GM19240 (cell line): ENCODE measurements around the gene VAV2.
"Not testable (repeated sequence)": the region's sequence is repeated elsewhere in the genome, so short reads cannot be mapped to it uniquely, and the experiment has no call there.

Experiments used
- DNase-seq: peaks from one replicate; pipeline ENCODE4 v3.0.0; 2011; ENCODE audit warnings: low spot score; ENCODE audit not compliant: insufficient read length

Gene VAV2

DNA sequence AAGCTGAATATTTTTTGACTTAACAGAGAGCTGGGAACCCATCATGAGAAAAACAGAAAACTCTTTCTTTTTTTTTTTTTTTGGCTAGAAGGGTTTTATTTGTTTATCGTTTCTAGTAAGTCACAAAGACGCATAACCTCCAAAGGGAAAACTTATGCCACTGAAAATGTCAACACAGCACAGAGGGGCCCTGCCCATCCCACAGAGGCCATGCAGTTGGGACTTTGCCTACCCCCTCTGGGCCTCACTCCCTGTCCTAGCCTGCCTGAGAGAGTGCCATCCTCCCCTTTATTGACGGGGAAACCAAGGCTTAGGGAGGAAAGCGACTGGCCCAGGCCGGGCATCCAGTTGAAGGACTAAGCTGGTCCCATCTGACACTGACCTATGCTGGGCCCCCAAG is 74.7 kb downstream of the VAV2 start:
- no peak for DNase-seq

DNA sequence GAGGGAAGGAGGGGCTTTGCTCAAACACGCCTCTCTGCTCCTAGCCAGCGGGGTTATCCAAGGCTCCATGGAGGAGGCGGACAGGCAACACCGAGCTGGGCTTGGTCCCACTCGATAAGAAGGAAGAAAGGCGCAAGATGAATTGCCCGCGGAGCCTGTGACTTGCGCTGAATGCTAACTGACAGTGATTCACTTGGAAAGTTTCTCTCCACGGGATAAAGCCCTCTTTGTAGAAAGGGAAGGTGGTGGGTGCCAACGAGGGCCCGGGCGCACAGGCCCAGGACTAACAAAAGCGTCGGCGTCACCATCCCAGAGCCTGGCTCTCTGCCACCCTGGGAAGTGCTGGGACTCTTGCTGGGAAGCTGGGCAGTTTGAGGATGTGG is 76.0 kb downstream of the VAV2 start:
- no peak for DNase-seq

DNA sequence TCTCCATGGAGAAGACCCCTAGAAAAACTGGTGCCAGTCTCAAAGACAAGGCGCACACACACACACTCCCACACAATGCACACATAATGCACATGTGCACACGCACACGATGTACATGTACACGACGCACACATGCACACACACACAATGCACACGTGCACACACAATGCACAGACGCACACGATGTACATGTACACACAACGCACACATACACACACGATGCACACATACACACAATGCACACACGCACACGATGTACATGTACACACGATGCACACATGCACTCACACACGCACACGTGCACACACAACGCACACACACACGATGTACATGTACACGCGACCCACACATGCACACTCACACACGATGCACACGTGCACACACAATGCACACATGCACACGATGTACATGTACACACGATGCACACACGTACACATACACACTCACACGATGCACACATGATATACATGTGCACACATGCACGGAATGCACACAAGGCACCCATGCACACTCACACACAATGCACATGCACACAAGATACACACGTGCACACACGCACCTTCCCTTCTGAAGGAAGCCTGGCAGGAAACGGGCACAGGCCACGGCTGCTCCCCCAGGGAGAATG is 76.5 kb downstream of the VAV2 start:
- DNase-seq, result no peak

DNA sequence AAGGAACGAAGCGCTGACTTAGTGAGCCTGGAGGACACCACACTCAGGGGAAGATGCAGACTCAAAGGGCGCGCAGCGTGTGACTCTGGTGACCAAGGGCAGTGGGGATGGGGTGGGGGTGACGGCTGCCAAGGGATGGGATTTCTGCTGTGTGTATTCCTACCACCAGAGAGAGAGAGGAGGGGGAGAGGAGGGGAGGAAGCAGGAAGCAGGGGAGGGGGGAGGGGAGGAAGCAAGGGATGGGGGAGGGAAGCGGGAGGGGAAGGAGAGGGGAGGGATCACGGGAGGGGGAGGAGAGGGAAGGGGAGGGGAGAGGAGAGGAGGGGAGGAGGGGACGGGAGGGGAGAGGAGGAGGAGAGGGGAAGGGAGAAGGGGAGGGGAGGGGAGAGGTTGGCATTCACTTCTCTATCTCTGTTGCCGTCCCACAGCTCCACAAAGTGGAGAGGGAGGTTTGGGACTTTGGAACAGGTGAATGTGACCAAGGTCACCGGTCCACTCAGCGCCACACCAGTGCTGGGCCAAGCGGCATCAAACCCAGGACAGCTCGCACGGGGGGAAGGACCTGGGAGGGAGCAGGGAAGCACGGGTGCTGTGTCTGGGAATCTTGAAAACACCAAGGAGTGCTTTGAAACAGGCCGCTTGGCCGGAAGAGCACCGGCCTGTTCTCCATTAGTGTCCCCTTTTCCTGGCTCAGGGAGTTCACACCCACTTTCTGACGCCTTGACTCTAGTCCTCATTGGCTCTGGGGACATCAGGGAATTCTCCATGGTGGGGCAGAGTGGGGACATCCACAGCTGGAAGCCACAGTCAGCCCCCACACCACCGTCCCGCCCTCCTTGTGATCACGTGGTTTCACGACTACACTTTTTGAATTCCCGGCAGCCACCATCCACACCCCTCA is 77.4 kb downstream of the VAV2 start:
- no peak for DNase-seq

DNA sequence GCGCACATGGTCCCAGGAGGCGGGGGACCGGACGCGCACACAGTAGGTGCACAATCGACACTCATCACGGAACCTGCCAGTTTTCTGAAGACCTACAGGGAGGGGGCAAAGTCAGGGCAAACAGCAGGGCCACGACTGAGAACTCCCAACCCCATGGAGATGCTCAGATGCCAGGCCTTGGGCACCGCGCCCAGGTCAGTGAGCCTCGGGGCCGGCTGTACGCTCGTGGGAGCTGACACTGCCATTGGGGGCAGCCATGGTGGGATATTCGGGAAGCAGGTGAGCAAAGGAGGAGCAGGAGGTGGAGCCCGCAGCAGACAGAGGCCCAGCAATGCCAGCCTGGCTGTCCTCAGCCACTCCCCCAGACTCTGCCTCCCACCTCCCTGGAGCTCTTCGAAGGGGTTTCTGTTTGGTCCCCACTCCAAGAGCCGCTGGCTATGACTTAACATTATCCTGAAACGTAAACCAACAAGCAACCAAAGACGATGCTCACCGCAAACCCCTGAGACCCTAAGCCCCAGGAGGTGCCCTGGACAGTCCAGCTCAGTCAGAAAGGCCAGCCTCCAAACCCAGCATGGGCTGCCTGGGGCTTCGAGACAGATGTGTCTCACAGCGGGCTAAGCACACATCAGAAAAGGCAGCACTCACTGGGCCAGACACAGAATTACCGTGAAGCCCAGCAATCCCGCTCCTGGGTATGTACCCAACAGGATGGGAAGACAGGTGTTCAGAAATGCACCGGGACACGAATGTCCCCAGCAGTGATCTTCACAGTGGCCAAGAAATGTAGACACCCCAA is 78.4 kb downstream of the VAV2 start:
- DNase-seq, result no peak

DNA sequence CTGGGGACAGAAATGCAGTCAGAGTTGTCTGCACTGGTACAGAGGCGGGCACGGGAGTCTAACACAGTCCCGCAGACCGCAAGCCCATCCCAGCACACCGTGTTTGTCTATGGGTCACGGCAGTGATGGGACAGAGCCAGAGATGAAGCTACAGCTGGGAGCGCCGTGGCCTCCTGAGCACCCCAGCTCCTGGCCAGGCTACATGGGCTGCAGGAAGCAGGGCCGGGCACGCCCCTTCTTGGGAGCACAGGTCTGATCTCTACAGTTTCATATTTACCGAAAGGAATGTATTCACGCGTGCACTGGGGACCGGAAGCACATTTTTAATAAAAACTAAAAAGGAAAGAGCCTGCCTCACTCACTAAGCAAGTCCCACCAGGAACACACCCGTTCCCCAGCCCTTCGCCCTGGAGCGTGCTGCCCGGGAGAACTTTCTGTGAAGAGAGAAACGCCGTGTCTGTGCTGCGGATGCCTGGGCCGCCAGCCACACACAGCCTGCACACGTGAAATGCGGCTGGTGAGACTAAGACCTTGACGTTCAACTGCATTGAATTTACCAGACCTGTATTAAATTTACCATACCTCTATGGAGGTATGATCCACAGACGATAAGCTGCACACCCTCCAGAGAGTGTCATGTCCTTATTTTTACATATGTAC is 81.1 kb downstream of the VAV2 start:
- DNase-seq, result no peak

DNA sequence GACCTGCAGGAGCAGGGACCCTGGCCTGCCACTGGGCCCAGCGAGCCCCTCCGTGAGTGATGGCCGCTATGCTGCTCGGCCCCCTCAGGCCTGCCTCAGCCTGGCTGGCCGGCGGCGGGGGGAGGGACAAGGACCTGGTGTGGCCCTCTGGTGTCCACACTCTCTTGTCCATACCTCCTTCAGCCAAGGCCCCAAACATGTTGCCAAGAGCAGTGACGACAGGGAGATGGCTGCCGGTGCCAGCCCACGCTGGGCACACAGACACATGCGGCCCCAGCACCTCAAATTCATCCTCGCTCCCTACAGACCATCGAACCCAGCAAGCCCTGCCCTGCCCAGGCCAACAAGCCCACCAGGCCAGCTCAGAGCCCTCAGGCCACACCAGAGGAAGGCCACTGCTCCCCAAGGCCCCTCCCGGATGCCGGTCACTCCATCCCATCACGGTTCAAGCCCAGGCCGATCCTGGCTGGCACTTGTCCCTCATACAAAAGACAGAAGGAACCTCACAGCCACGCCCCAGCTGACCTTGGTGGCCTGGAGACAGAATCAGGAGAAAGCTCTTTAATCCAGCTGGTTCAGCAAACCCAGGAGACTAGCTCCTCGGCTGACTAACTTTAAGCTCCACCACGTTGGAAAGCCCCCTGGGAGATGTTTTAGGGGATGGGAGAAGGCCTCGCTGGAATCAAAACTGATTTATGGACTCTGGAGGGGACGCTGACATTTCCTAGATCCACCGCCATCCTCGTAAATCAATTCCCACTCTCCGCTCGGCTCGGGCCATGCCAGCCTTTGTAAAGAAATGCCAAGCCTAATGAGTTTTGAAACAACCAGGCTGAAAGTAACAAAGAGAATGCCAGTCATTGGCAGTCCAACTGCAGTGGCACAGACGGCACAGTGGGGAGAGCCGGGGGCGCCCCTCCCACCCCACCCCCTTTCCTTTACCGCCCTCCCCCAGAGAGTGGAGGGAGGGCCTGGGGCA is 84.9 kb downstream of the VAV2 start:
- DNase-seq, result no peak

DNA sequence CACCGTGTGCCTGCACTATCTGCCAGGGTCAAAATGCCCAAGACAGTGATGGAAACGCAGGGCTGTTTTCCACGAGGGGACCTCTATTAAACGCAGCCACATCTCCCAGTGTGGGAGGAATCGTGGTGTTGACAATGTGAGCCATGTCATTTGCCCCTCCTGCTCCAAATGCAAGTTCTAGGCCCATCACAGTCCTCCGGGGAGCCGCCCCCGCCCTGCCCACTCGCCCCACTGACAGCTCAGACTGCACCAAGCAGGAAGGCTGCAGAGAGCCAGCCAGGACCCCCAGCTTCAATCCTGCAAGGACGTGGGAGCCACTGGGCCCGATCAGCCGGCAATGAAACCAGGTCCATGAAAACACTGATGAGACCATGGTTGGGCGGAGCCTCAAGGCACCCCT is 85.9 kb downstream of the VAV2 start:
- no peak for DNase-seq

DNA sequence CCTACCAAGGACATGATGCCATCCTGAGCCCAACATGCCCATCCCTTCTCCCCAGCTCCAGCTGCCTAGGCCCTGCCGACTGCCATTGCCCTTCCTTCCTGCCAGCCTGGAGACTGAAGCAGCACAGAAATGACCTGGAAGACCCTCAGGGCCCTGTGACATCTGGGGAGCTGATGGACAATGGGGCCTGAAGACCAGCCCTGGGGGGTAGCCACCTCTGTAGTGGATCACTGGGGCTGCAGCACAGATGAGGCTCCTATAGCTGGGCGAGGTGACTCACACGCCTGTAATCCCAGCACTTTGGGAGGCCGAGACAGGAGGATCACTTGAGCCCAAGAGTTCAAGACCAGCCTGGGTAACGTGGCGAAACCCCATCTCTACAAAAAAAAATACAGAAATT is 86.6 kb downstream of the VAV2 start:
- DNase-seq, result no peak

DNA sequence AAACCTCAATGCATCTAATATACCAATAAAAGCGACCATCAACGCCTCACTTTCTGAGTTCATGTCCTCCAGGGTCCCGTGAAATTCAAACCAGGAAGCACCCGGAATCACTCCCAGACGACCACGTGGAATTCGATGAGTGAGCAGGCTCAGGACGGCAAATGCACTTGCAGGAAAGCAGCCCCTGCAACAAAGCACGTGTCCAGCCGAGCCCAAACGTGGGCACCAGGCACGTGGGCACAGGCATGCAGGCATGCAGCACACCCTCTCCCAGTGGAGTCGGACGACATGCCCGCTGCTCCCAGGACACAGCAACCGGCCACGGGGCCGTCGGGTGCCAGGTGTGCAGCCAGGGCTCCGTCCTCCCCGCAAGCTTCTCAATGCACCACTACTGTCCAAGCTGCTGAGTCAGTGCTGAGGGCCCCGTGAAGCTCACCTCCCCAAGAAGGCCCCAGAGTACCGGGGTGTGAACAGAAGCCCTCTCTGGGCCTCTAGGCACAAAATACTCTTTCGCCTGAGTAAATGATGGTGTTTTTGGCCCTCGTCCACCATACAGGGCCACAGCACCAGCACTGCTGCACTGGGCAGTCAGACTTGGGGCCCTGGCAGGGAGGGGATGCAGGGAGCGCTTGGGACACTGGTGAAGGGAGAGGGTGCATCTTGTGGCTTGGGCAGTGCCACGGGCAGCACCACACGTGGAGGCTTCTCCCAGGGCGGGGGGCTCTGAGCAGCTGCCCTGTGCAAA is 87.6 kb downstream of the VAV2 start:
- no peak for DNase-seq

DNA sequence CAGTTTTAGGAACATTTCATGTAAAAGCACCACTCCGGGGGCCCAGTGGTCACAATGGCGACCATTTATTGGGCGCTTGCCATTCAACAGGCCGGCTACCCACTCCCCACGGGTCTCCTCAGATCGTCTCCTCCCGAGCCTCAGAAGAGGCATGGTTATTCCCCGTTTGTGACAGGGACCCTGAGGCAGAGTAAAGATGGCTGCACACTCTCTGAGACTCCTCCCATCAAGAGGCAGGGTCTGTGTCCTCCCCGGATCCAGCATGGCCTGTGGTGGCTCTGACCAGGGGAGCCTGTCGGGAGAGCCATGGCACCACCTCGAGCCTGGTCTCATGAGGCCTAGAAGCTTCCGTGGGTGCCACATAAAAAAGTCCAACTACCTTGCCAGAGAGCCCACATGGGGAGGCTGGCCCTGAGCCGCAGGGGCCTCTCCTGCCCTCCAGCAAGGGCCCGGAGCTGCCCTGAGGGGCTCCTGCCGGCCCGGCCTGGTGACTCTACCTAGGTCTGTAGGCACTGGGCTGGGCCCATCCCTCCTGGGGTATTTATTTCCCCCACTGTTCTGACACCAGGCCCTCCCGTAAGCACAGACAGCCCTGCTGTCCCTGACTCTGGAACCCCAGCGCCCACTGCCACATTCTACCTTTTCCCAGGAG is 90.8 kb downstream of the VAV2 start:
- DNase-seq, result peak; percentile 34

DNA sequence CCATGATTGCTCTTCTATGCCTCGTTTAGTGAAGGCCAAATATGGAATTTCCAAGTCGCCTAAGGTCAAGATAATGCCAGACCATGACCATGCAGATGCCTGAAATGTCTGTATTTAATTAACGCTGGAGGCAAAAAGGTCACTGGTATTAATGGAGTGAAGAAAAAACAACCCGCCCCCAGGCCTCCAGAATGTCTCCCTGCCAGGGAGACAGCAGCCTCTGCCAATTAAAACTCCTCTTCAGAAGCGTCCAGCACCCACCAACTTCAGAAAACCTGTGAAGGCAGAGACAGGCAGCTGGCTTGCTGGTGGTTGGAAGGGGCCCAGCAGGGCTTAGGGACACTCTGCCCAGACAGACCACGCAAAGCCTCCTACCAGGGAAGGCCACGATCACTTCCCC is 94.4 kb downstream of the VAV2 start:
- DNase-seq, result no peak

DNA sequence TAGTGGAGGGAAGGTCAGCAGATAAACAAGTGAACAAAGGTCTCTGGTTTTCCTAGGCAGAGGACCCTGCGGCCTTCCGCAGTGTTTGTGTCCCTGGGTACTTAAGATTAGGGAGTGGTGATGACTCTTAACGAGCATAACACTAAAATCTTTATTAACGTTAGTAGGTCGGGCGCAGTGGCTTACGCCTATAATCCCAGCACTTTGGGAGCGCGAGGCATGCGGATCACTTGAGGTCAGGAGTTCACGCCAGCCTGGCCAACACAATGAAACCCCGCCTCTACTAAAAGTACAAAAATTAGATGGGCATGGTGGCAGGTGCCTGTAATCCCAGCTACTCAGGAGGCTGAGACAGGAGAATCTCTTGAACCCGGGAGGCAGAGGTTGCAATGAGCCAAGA is 96.1 kb downstream of the VAV2 start:
- not testable (repeated sequence) for DNase-seq

DNA sequence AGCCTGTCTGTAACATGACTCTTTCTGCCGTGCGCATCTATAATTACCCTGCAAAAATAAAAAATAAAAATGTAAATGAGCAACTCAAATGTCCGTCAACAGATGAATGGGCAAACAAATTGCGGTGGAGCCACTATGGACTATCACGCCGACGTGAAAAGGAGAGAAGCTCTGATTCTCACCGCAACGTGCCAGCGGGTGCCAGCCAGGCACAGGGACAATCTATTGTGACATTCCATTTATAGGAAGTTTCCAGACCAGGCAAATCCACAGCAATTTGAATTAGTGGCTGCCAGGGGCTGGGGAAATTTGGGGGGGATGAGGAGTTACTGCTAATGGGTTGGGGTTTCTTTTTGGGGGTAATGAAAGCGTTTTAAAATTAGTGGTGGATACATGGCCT is 96.8 kb downstream of the VAV2 start:
- no peak for DNase-seq

DNA sequence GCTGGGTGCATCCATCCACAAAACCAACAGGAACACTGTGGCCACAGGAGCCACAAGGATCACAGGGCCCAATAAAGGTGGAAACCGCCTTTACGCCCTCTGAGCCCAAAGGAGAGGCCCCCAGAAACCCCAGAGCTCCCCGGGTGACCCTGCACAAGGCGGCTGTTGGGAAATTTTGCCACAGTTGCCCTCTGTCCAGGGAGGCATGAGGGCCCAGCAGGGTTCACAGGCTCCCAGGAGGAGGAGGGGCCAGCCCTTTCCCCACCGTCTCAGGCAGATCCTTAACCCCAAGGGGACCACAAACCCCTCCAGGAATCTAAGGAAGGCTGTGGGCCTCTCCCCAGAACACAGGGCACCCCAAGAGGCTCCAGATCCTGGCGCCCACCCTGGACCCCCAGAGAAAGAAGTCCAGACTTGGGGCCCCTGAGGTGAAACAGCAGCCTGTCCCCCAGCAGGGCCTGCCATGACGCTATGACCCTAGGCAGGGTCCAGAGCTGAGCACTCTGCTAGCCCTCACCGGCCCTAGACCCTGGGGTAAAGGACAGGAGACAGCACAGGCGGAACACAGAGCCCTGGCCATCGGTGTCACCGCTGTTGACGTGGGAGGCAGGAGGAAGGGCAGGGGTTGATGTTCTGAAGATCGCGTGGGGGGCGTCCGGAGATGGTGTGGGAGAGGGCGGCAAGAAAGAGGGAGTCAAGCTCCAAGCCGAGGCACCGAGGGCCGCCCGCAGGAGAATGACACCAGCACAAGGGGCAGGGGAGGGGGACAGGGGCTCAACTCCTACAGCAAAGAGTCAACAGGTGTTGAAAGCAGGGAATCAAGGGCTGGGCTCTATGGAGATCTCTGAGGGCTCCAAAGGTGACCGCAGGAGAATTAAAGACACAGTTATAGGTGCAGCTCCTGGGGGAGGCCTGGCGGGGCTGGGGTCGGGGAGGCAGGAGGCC is 97.5 kb downstream of the VAV2 start:
- DNase-seq, result no peak

DNA sequence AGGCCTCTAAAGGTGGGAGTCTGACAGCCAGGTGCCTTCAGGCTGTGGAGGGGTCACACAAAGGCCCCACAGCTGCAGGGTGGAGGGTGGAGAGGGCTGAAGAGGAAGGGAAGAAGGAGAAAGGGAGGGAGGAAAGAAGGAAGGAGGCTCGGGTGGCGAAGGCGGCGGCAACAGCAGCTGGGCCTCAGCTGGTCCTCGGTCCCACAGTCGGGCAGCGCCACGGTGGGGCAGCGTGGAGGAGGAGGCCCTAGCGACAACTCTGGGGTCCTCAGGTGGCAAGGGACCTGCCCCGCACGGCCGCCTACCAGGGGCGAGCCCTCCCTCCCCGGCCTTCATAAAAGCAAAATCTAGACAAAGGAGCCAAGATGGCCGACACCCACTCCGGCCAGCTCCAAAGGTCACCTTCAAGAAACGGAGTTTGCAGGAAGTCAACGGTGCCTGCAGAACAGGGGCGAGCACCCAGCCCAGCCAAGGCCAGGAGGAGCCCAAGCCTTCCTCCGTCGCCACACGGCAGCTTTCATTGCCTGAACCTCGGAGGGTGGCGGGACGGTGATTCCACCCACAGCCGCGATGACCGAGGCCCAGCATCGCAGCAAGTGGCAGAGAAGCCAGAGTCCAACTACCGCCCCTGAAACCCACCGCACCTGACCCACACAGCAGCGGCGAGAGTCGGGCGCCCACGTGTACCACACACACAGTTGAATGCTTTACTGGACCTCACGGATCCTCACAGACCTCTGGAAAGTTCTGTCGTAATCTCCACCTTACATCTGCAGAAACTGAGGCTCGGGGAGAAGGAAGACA is 98.7 kb downstream of the VAV2 start:
- no peak for DNase-seq

DNA sequence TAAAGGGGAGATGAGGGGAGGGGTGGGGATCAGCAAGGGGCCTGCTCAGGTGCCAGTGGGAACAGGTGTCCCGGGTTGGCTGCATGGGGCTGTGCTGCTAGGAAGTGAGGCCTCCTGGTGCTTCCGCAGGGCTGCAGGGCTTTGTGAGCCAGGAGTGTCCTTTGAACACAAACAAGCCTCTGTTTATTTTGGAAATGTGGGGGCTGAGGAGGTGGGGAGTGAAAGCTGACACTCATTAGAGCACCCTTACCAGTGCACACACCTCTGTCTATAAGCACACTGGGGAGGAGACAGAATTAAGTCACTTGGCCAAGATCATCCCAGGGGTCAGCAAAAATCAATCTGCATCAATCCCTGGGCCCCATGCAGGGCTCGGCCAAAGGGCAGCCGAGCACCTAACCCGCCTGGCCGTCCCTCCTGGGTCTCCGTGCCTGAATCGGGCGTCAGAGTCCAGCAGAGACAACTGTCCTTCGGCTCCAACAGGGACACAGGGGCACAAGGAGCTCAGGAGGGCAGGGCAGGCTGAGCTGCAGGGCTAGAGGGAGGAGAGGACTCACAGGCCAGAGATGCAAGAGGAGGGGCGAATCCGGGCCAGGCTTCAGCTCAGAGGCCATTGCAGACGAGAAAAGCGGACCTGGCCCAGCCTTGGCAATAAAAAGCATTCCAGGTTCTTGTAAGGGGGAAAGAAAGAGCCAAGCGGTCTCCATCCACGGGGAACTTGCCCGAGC is 99.8 kb downstream of the VAV2 start:
- DNase-seq, result no peak
